ENCODE results near the gene RPL22. TPM values are rescaled to one million over a fixed set of nuclear protein-coding genes. Genes with fewer than 3 reads are reported as not detected.

Gene RPL22
- total RNA-seq, 1 experiment from 2014 or later: 456 TPM

DNA sequence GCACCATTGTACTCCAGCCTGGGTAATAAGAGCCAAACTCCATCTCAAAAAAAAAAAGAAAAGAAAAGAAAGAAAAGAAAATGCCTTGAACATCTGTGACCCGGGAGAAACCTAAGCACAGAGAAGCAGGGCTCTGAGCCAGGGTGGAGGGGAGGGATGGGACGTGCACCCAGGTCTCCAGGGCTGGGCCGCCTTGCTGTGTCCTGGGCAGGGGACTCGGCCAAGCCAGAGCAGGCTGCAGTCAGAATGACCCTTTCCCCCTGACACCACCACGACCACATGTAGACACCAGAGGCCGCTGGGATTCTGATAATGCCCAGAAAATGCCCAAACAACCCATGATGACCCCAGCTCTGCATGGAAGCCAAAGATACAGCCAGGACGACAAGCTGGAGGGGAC lies 37.1 kb downstream of the RPL22 start:
- Histone ChIP-seq H3K27me3 (ENCODE audit: insufficient read depth, low read length) (no peaks in the 10 kb centered on the region), H3K9ac (ENCODE audit: low read length) (no peak overlapping the region), H3K79me2 (ENCODE audit: insufficient read depth, low read length) (no peaks in the 10 kb centered on the region), H3K4me3 (replicated peaks in 1 of 2; ENCODE audit: low read depth in 1 of 2, low read length in 2 of 2) (no peak overlapping the region), H3K4me2 (ENCODE audit: low read length) (no peak overlapping the region), H3K4me1 (ENCODE audit: control insufficient read depth in 1 of 2, insufficient read depth in 2 of 2, low read length in 2 of 2) (peaks cover 10 to 12% of the 10 kb centered on the region in 2 experiments), H3K27ac (ENCODE audit: low read depth, low read length) (no peak overlapping the region), H3K9me2 (ENCODE audit: insufficient read depth) (no peaks in the 10 kb centered on the region), H3K36me3 (ENCODE audit: control insufficient read depth in 1 of 2, insufficient read depth in 2 of 2, low read length in 2 of 2) (no peaks in the 10 kb centered on the region), H4K20me1 (ENCODE audit: insufficient read depth) (no peaks in the 10 kb centered on the region), H2AFZ (ENCODE audit: low read depth, low read length, poor library complexity, severe bottlenecking) (no peak overlapping the region), H3K9me3 (ENCODE audit: control insufficient read depth in 1 of 2, insufficient read depth in 1 of 2, low read depth in 1 of 2, low read length in 2 of 2) (no peaks in the 10 kb centered on the region)
- ChIA-PET CTCF (no interaction called here), POLR2A (no interaction called here), RAD21 (ENCODE audit: low non-redundant PET in 1 of 2, low total read pairs in 2 of 2, uncharacterized antibody in 2 of 2, unreplicated experiment in 2 of 2) (no interaction called here)
- TF ChIP-seq FOSL1 (IDR thresholded peaks at IDR 0.05; ENCODE audit: low read depth): no peak
- TF ChIP-seq RAD21 (IDR thresholded peaks at IDR 0.05; ENCODE audit: low read depth): no peak
- no peak for TF ChIP-seq ZNF274 (IDR thresholded peaks at IDR 0.05; ENCODE audit: low read depth, low read length)
- TF ChIP-seq JUND (IDR thresholded peaks at IDR 0.05): no peak
- TF ChIP-seq TCF7L2 (IDR thresholded peaks at IDR 0.05; ENCODE audit: borderline replicate concordance, extremely low read depth, insufficient read depth, insufficient read length): no peak
- TF ChIP-seq CBX3 (IDR thresholded peaks at IDR 0.05; ENCODE audit: low read depth): no peak
- TF ChIP-seq SP1 (IDR thresholded peaks at IDR 0.05; ENCODE audit: low read depth): no peak
- no peak for TF ChIP-seq EZH2phosphoT487 (IDR thresholded peaks at IDR 0.05; ENCODE audit: borderline replicate concordance)
- TF ChIP-seq EGR1 (IDR thresholded peaks at IDR 0.05; ENCODE audit: low read depth): no peak
- TF ChIP-seq, protein P1, sequence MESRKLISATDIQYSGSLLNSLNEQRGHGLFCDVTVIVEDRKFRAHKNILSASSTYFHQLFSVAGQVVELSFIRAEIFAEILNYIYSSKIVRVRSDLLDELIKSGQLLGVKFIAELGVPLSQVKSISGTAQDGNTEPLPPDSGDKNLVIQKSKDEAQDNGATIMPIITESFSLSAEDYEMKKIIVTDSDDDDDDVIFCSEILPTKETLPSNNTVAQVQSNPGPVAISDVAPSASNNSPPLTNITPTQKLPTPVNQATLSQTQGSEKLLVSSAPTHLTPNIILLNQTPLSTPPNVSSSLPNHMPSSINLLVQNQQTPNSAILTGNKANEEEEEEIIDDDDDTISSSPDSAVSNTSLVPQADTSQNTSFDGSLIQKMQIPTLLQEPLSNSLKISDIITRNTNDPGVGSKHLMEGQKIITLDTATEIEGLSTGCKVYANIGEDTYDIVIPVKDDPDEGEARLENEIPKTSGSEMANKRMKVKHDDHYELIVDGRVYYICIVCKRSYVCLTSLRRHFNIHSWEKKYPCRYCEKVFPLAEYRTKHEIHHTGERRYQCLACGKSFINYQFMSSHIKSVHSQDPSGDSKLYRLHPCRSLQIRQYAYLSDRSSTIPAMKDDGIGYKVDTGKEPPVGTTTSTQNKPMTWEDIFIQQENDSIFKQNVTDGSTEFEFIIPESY (IDR thresholded peaks at IDR 0.05; ENCODE audit: extremely low read depth, insufficient replicate concordance, low read length): no peak
- TF ChIP-seq YY1 (IDR thresholded peaks at IDR 0.05; ENCODE audit: extremely low read depth, insufficient replicate concordance, low read depth, low read length): no peak
- TF ChIP-seq POLR2A (IDR thresholded peaks at IDR 0.05; ENCODE audit: borderline replicate concordance, extremely low read depth, insufficient read depth, insufficient read length): no peak
- ATAC-seq: no peak
- intact Hi-C loops (cut with micrococcal nuclease): no loop called here
- no peak for DNase-seq (ENCODE audit: low read depth, low spot score)
- BruUV-seq (replicated peaks): no TSS peak
